Endothelial cell (in vitro differentiated cells): Measurements from ENCODE around the gene KCND2. TPM values are rescaled to one million over a fixed set of nuclear protein-coding genes. Genes with fewer than 3 reads are reported as not detected.

Experiments used
- DNase-seq: peaks from one replicate; pipeline ENCODE4 v3.0.0; 2021; ENCODE audit warnings: low spot score
- H3K27ac Mint-ChIP-seq: one replicate; pipeline ENCODE4 v1.8.0; 2021; ENCODE audit warnings: mixed read lengths, inconsistent platforms; ENCODE audit not compliant: unreplicated experiment
- H3K27me3 Mint-ChIP-seq: one replicate; pipeline ENCODE4 v1.8.0; 2021; ENCODE audit warnings: mild to moderate bottlenecking, moderate library complexity, mixed read lengths, inconsistent platforms; ENCODE audit not compliant: unreplicated experiment
- H3K36me3 Mint-ChIP-seq: one replicate; pipeline ENCODE4 v1.8.0; 2021; ENCODE audit warnings: mild to moderate bottlenecking, low read depth, mixed read lengths, inconsistent platforms; ENCODE audit not compliant: unreplicated experiment
- H3K4me1 Mint-ChIP-seq: one replicate; pipeline ENCODE4 v1.8.0; 2021; ENCODE audit warnings: mild to moderate bottlenecking, mixed read lengths, inconsistent platforms; ENCODE audit not compliant: unreplicated experiment
- H3K4me3 Mint-ChIP-seq: one replicate; pipeline ENCODE4 v1.8.0; 2021; ENCODE audit warnings: mild to moderate bottlenecking, mixed read lengths, inconsistent platforms; ENCODE audit not compliant: unreplicated experiment
- H3K9me3 Mint-ChIP-seq: one replicate; pipeline ENCODE4 v1.8.0; 2021; ENCODE audit warnings: mixed read lengths, inconsistent platforms; ENCODE audit not compliant: unreplicated experiment
- CTCF ChIP-seq: fragments of 200-600 bp; sonication (generic); IDR thresholded peaks from one replicate; pipeline ENCODE4 v1.5.0; 2021; ENCODE audit warnings: antibody characterized with exemption; ENCODE audit not compliant: unreplicated experiment
- total RNA-seq: library from RNA; stranded (reverse); fragmentation: NEBNext Ultra II Directional; extraction: Animal tissue kit (Norgen Biotek cat#: 25700); gene quantifications from one replicate; pipeline ENCODE4 v1.2.1, GENCODE V29; 2021; ENCODE audit not compliant: unreplicated experiment

Gene KCND2
- total RNA-seq, 1 donor from 2014 or later: 0.28 TPM

GRCh38 chr7:120394595-120394994 is 121.6 kb downstream of the KCND2 start:
- H3K27me3 Mint-ChIP-seq: no peaks in the 10 kb centered on the region
- DNase-seq: no peak
- H3K4me1 Mint-ChIP-seq: peaks cover 7% of the 10 kb centered on the region
- H3K9me3 Mint-ChIP-seq: no peaks in the 10 kb centered on the region
- TF ChIP-seq CTCF: no peak
- H3K4me3 Mint-ChIP-seq: no peak overlapping the region
- H3K27ac Mint-ChIP-seq: no peak overlapping the region
- H3K36me3 Mint-ChIP-seq: no peaks in the 10 kb centered on the region

GRCh38 chr7:120395526-120396019 is 122.6 kb downstream of the KCND2 start:
- Mint-ChIP-seq H3K27ac (no peak overlapping the region), H3K27me3 (no peaks in the 10 kb centered on the region), H3K4me1 (peaks cover 8% of the 10 kb centered on the region), H3K4me3 (no peak overlapping the region), H3K36me3 (no peaks in the 10 kb centered on the region), H3K9me3 (no peaks in the 10 kb centered on the region)
- no peak for TF ChIP-seq CTCF
- no peak for DNase-seq

- TF ChIP-seq CTCF: no peak
- no peak for DNase-seq
- H3K9me3 Mint-ChIP-seq: no peaks in the 10 kb centered on the region
- H3K27ac Mint-ChIP-seq: no peak overlapping the region
- H3K27me3 Mint-ChIP-seq: no peaks in the 10 kb centered on the region
- no peak overlapping the region for H3K4me3 Mint-ChIP-seq
- H3K4me1 Mint-ChIP-seq: peaks cover 18% of the 10 kb centered on the region
- no peaks in the 10 kb centered on the region for H3K36me3 Mint-ChIP-seq
Observed at GRCh38 chr7:120398284-120399000, 125.5 kb downstream of the KCND2 start.

- H3K4me3 Mint-ChIP-seq: no peak overlapping the region
- H3K27ac Mint-ChIP-seq: peak overlapping the region; percentile 61
- DNase-seq: no peak
- no peak for TF ChIP-seq CTCF
- H3K9me3 Mint-ChIP-seq: no peaks in the 10 kb centered on the region
- no peaks in the 10 kb centered on the region for H3K36me3 Mint-ChIP-seq
- peaks cover 23% of the 10 kb centered on the region for H3K4me1 Mint-ChIP-seq
- no peaks in the 10 kb centered on the region for H3K27me3 Mint-ChIP-seq
Observed at GRCh38 chr7:120400806-120401455, 128.0 kb downstream of the KCND2 start.
